LoVo (cell line): ENCODE results near the gene SEMA4A.

ENCODE experiments used
- DNase-seq: peaks from one replicate; pipeline ENCODE4 v3.0.0-alpha.2; 2016; ENCODE audit warnings: low spot score

The SEMA4A gene

DNA sequence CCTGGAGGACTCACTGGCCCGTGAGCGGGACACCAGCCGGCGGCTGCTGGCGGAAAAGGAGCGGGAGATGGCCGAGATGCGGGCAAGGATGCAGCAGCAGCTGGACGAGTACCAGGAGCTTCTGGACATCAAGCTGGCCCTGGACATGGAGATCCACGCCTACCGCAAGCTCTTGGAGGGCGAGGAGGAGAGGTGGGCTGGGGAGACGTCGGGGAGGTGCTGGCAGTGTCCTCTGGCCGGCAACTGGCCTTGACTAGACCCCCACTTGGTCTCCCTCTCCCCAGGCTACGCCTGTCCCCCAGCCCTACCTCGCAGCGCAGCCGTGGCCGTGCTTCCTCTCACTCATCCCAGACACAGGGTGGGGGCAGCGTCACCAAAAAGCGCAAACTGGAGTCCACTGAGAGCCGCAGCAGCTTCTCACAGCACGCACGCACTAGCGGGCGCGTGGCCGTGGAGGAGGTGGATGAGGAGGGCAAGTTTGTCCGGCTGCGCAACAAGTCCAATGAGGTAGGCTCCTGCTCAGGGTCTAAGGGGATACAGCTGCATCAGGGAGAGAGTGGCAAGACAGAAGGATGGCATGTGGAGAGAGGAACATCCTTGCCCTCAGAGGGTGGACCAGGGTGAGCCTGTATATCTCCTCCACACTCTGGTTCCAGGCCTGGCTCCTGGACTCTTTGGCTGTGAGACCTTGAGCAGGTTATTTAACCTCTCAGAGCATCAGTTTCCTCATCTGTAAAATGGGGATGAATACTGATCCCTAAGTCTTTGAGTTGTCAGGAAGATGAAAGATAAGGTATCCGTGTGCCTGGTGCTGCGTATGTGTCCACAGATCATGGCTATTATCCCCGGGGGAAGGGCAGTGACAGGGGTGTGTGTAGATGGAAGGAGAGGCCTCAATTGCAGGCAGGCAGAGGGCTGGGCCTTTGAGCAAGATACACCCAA, 17.2 kb upstream of the SEMA4A start:
- DNase-seq = no peak

DNA sequence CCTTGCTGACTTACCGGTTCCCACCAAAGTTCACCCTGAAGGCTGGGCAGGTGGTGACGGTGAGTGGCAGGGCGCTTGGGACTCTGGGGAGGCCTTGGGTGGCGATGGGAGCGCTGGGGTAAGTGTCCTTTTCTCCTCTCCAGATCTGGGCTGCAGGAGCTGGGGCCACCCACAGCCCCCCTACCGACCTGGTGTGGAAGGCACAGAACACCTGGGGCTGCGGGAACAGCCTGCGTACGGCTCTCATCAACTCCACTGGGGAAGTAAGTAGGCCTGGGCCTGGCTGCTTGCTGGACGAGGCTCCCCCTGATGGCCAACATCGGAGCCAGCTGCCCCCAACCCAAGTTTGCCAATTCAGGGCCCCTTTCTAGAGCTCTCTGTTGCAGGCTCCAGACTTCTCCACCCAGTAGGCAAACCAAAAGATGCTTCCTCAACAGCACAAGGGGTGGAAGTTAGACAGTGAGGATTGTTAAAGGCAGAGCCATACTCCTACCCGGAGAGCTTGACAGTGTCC, 16.4 kb upstream of the SEMA4A start:
- DNase-seq = no peak

DNA sequence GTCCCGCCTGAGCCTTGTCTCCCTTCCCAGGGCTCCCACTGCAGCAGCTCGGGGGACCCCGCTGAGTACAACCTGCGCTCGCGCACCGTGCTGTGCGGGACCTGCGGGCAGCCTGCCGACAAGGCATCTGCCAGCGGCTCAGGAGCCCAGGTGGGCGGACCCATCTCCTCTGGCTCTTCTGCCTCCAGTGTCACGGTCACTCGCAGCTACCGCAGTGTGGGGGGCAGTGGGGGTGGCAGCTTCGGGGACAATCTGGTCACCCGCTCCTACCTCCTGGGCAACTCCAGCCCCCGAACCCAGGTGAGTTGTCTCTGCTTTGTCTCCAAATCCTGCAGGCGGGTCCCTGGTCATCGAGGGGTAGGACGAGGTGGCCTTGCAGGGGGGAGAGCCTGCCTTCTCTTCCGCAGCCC, 14.9 kb upstream of the SEMA4A start:
- no peak for DNase-seq

DNA sequence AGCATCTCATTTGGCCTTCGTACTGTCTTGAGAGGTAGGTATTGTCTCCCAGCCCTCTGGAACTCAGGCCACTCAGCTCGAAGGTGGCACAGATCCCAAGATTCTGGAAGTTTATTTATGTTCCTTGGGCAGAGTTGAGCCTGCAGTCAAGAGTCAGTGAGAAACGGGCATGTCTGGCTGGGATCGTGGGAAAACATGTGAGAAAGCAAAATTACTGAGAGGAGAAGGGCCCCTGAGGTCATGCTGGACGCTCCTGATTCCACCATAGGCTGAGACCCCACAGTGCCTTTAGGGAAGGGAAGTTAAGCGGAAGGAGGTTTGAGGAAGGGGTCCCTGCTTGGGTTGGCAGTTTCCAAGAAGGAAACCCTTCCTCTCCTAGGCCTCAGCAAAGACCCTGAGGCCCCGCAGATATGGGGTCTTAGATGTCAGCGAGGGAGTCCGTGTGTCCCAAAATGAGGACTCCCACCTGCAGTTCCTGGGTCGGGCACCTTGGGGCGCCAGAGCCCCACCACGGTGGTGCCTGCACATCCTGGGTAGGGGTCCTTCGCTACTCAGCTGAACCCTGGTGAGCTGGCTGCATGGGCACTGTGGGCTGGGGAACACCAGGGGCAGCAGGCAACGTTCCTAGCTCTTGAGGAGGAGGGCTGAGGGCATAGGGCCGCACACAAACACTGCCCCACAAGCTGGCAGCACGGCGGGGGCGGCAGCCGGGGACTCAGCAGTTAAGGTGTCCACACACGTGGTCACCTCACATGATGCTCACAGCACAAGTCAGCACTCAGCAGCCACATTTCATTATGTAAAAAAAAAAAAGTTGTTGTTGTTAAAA, 12.3 kb upstream of the SEMA4A start:
- no peak for DNase-seq

DNA sequence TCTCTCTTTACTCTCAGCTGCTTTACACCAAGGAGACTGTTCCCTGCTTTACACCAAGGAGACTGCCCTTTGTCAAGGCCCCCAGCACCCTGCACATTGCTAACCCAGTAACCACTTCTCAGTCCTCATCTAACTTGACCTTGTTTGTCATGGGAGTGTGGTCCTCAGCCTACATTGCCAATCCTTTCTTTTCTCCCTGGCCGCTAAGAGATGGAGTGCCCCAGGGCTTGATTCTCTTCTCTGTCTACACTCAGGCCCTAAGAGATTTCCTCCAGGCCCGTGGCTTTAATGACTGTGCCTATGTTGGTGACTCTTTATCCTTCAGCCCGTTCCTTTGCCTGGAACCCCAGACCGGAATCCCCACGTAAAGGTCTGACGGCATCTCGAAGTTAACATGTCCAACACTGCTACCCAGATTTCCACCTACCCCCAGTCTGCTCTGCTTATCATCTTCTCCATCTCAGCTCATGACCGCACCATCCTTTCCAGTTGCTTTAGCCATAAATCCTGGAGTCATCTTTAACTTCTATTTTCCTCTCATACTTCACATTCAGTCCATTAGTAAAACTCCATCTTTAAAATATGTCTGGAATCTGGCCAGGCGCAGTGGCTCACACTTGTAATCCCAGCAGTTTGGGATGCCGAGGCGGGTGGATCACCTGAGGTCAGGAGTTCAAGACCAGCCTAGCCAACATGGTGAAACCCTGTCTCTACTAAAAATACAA, 9.5 kb upstream of the SEMA4A start:
- no peak for DNase-seq

DNA sequence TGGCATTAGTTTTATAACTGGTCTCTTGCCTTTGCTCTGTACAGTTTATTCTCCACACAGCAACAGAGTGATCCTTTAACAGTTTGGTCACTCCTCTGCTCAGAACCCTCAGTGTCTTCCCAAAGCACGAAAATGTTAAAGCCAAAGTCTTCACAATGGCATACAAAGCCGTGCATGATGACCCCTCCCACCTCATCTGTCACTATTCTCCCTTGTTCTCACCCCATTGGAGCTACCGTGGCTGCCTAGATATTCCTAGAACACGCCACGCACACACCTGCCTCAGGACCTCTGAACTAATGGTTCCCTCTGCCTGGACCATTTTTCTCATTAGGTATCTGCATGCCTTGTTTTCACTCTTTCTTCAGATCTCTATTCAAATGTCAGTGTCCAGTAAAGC, 8.6 kb upstream of the SEMA4A start:
- DNase-seq = no peak

DNA sequence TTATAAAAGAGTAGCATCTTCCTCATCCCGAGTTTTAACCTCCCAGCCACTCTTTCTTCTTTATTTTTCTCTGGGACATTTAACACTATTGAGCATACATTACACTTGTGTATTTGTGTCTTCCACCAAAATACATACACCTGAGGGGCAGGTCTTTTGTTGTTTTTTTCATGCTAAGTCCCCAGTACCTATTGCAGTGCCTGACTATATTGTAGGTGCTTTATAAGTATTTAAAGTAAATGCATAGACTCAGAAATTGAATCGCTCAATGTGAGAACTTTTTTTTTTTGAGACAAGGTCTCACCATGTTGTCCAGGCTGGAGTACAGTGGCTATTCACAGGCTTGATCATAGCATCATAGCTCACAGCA, 7.8 kb upstream of the SEMA4A start:
- no peak for DNase-seq

DNA sequence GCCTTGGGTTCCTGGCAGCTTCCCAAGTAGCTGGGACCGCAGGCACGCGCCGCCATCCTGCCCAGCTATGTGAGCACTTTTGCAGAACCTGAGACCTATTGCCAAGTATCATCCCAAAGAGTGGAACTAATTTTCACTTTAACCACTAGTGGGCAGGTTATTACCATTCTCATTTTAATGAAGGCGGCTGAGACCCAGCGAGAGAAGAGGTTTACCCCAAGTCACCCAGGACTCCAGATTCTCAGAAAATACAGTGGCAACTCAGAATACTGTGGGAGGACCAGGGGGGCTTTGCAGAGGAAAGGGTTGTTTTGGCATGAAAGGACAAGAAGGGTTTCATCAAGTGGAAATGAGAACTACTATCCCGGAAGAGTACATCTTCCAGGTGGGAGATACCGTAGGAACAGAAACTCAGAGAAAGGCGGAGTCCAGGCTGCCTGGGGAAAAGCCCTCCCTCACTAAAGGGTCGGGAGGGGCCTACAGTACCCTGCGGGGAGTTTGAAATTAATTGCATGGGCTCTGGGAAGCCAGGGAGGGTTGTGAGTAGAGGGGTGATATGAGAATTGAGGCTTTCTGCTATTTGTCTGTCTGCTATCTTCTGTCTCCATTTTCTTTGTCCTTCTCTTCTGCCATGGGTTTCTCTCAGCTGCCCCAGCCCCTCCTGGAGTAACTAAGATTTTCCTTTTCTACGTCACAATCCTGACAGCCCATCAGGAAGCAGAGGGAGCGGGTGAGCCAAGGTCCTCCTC, 7.2 kb upstream of the SEMA4A start:
- DNase-seq = peak; percentile 84

DNA sequence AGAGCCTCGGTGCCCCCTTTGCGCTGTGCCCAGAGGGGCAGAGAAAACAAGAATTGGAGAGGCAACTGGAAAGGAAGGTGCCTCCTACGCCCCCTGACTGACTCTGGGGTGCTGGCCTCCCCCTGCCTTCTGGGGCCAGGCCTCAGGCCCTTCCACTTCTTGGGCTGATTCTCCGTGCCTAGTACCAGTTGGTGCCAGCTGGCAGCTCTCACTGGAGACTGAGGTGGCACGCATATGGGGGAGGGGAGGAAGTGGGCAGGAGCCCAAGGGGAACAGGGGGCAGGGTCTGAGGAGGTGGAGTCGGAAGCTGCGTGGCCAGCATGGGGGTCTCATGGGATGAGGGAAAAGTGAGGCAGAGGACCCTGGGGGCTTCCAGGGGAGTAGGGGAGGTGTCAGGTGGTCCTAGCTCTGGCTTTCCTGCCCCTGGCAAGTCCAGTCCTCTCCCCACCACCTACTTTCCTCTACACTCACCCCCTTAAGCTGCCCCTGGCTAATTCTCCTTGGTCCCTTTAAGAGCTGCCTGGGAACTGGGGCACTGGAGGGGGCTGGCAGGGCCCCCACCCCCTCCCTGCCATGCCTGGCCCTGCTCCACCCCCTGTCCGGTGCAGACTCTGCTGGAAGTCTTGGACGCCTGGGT, 6.5 kb upstream of the SEMA4A start:
- no peak for DNase-seq

DNA sequence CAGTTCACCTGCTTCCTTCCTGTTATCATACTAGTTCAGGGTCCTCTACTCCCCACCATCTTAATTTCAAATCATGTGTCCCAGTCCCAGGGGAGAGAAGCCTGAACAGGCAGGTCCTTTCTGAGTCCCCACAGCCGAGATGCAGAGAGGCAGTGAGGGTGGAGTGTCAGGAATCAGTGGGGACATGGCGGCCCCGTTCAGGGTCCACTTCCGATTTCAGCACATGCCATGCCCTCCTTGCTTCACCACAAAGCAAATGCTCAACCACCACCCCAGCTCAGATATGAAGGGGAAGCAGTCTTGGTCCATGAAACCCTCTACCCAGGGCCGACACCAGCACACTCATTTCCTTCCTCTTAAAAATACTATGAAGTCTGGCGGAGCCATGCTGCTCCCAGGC, 5.2 kb upstream of the SEMA4A start:
- DNase-seq = no peak

DNA sequence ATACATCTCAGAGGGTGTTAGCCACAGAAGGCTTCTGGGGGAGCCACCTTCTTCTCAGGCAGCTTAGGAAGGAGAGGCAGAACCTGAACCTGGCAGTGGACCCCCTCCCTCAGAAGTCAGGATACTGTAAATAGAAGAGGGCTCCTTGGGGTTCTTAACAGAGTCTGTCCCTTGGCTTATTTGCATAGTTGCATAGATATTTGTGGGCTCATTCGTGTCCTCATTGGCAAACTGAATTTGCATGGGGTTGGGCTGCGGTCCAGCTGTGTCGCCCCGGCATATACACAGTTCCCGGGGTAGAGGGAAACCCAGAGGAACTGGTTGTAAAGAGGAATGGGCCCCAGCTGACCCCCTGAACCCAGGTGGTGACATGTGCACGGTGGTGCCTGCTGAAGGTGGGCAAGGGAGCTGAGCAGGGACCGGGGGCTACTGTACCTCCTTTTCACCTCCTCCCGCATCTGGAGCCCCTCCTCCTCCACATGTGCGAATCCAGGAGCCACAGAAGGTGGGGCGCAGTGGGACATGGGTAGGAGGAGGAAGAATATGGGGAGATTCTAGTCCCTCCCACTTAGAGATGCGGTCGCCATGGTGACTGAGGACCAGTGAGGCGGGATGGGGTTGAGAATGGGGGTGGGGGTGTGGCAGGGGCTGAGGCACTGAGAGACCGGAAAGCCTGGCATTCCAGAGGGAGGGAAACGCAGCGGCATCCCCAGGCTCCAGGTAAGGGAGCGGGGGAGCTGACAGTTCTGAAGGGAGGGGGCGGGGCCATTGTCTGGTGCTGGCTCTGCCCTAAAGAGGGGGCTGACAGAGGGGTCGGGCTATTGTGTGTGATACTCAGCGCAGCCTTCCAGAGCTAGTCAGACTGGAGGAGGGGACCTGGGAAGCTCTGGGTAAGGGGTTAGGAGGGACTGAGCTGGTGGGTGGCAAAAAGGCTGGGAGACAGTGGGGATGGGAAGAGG, 3.7 kb upstream of the SEMA4A start:
- no peak for DNase-seq

DNA sequence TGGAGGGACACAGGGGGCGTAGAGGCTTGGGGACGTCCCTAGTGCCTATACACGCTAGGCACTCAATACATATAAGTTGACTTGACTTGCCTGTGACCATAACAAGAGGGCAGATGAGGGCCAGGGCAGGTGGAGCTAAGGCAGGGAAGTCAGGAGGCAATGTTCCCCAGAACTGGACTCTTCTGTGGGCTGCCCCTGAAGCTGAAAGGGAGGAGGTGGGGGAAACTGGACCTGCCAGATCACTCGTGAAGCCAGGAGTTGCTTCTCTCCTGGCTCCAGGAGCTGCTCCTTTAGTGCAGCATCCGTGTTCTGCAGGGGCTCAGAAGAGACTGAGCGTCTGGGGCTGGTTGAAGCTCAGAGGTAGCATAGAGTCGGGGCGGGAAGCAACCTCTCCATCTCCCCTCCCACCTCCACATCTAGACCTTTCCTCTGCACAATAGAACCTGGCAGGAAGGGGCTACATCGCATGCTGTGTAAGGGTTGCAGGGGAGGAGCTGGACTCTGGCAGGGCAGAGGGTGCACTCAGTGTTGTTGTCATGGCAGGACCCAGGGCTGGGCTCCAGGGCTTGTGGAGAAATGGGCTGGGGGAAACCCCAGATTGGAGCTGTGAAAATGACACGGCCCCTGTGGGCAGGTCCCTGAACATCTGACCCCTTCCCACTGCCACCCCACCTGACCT, 2.9 kb upstream of the SEMA4A start:
- DNase-seq = no peak

DNA sequence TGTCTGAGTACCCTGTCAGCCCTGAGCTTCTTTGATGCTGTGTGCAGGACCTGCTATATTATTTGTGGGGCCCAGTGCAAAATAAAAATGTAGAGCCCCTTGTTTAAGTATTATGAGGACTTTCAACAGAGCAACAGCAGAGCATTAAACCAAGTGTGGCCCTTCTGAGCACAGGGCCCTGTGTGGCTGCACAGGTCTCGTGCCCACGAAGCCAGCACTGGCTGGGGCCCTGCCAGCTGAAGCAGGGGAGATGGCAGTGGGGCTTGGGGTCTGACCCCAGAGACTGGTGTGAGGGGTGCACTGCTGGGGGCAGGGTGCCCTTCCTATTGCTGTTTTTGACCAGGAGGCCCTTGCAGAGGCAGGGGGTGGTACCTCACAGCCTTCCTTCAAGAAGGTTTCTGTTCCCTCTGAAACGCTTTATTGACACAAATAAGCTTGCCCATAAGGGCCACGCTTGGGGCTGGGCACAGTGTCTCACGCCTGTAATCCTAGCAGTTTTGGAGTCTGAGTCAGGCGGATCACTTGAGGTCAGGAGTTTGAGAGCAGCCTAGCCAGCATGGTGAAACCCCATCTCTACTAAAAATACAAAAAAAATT, 2.2 kb upstream of the SEMA4A start:
- no peak for DNase-seq

DNA sequence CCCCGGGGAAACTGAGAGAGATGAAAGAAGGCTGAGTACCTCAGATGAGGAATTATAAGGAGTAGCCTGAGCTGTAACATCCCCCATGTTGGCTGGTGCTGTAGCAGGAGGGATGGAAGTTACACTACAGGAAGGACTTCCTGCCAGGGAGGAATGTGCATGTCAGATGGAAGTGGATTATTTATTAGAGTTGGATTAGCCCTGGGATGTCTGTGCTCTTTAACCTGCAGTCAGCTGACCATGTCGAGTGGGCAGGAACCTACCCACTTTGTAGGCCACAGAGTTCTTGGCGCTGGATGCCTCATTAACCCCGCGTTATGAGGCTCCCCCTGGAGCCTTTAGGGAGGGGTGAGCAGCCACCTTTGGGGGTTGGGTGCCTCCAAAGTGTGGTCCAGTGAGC, 757 bp upstream of the SEMA4A start:
- DNase-seq = no peak

DNA sequence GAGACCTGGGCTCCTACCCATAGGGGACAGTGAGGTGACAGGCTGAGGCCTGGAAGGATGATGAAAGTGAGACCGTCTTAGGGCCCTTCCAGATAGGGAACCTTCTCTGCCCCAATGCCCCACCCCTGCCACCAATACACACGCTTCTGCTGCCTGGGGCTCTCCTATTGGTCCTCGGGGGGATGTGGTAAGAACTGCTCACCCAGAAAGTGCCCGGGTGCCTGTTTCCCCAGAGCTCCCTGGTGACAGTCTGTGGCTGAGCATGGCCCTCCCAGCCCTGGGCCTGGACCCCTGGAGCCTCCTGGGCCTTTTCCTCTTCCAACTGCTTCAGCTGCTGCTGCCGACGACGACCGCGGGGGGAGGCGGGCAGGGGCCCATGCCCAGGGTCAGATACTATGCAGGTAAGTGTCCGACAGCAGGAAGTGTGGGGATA, 948 bp downstream of the SEMA4A start:
- DNase-seq = no peak

DNA sequence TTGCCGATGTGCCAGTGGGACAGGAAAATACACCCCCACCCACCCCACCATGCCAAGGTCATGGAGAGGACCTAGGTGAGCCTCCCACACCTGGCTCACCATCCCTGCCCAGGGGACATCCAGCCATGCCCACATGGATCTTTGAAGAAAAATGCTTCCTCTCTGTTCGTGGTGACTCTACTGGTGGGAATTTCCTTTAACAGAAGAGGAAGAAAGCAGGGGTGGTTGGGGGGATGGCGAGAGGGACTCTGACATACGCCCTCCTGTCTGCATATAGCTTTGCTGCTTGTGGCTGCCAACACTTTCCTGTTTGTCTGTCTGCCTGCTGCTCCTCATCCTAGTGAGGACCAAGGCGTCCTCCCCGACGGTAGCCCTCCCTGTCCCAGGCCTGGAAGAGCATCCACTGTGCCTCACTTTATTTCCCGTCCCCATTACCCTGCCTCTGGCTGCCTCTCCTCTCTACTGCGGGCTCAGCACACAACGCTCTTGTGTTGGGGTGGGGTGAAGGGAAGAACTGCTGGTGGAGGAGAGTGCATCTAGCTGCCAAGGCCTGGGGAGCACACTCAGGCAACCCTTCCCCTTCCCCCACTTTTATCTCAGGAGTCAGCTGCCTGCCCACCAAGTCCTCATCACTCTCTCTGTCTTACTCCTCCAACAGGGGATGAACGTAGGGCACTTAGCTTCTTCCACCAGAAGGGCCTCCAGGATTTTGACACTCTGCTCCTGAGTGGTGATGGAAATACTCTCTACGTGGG, 2.5 kb downstream of the SEMA4A start:
- DNase-seq = no peak

DNA sequence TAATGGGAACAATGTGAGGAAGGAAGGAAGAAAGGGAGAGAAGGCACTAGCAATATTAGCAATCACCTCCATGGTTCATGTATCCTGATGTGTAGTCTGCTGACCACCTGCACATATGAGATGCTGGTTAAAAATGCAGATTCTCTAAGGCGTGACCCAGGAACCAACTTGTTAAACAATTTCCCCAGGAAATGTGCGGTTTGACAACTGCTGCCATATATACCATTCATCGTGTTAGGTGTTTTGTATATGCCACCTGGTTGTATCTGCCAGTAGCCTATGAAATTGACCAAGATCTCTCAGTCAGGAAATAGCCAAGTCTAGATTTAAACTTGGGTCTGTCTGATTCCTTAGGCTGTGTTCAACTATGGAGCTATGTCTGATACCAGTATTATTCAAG, 4.1 kb downstream of the SEMA4A start:
- no peak for DNase-seq

DNA sequence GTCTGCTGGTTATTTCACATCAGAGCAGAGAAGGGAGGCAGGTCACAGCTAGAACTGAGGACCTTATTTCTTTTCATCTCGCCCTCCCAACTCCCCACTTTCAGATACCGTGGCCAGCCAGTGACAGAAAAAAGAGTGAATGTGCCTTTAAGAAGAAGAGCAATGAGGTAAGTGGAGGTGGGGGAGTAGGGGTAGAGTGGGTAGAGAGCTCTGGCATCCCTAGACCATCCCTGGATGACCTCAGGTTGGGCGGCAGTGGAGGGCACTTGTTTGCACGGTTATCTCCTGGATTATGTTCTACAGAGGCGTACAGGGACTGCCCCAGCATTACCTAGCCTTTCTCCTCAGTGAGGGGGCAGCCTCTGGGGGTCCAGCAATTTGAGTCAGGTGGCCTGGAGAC, 4.6 kb downstream of the SEMA4A start:
- no peak for DNase-seq
